Pancreas (tissue), 10 donors: ENCODE data around the gene PGK1. TPM values are rescaled to one million over a fixed set of nuclear protein-coding genes. Genes with fewer than 3 reads are reported as not detected.
"Not testable (repeated sequence)": the region's sequence is repeated elsewhere in the genome, so short reads cannot be mapped to it uniquely, and the experiment has no call there.

Source experiments
- ATAC-seq, 4 donors: fragments of 200-7000 bp; cut with Tn5 transposase; one replicate each; pipeline versions ENCODE4 v1.8.0 to v1.9.1; 2020; ENCODE audit warnings: mild to moderate bottlenecking in 4 of 4, moderate library complexity in 4 of 4
- DNase-seq, 6 donors: peaks; one replicate each; pipeline ENCODE4 v3.0.0-alpha.2; 2020
- FAIRE-seq: peaks from 2 replicates; lab custom pipeline; 2012; peaks lifted over from hg19 to GRCh38; lab: Jason Lieb, UNC
- H3K27ac ChIP-seq, 4 donors: fragments of 200-600 bp; sonication (generic); 1 replicate in 3 of 4; 2 replicates in 1 of 4; pipeline versions ENCODE4 v1.5.0 to v1.8.0; 2020
- H3K27me3 ChIP-seq, 4 donors: fragments of 200-600 bp; one replicate each; pipeline ENCODE4 v1.8.0; 2021
- H3K36me3 ChIP-seq, 3 donors: fragments of 200-600 bp; sonication (generic) in 1 of 3; one replicate each; pipeline versions ENCODE4 v1.5.0 to v1.8.0; 2020 to 2021
- H3K4me1 ChIP-seq, 3 donors: fragments of 200-600 bp; one replicate each; pipeline ENCODE4 v1.8.0; 2021
- H3K4me3 ChIP-seq, 4 donors: fragments of 200-600 bp; sonication (generic) in 2 of 4; one replicate each; pipeline versions ENCODE4 v1.5.0 to v1.8.0; 2020 to 2021
- H3K9me3 ChIP-seq, 4 donors: fragments of 200-600 bp; one replicate each; pipeline ENCODE4 v1.8.0; 2021
- WGBS, 2 donors: extraction: QIAGEN DNeasy Blood & Tissue Kit; methylation state at CpG; one replicate each; pipeline ENCODE4 v1.1.7; 2013; 5-methylcytosine and 5-hydroxymethylcytosine counted together
- intact Hi-C, 3 donors: fragments of 100-400 bp; cut with DNase I; formaldehyde crosslinking; loops; one replicate each; pipeline versions ENCODE4 v1.11.1 to v1.14.2; 2022
- polyA plus RNA-seq, 2 donors: library from polyadenylated mRNA; stranded (reverse); fragments of 200-250 nt; gene quantifications; one replicate each; pipeline ENCODE4 v1.2.3, GENCODE V29; 2013
- total RNA-seq, 6 donors: library from RNA; stranded (reverse); fragmentation: NEBNext Ultra II Directional in 4 of 6; extraction: Animal tissue kit (Norgen Biotek cat#: 25700) in 4 of 6; gene quantifications; one replicate each; pipeline versions ENCODE4 v1.2.1 to v1.2.4, GENCODE V29; 2021 to 2023
- TF ChIP-seq, protein P1 (sequence below), 4 donors: fragments of 200-600 bp; sonication (generic) in 3 of 4; IDR thresholded peaks; one replicate each; pipeline versions ENCODE4 v1.5.0 to v1.8.0; 2021; ENCODE audit warnings: antibody characterized with exemption in 4 of 4
- donor health status: healthy with polysubstance abuse.
- donor health status: DM: no; HTN: no; CAD: no; lungs with moderate emphysema.
- donor health status: DM: no; HTN: no; CAD: no.
- donor health status: control.
- donor health status: control.
- donor health status: Bipolar disorder and iron deficiency.
- donor health status: DM: yes; HTN: yes; CAD: no.
- donor health status: DM: no; HTN: no; CAD: no.
- donor health status: DM: no; HTN: no; CAD: no.
- donor health status: DM: yes; HTN: yes; CAD: no.

Gene PGK1
- total and polyA plus RNA-seq, 8 donors = 27.0 to 120 (median 69.6) TPM

DNA sequence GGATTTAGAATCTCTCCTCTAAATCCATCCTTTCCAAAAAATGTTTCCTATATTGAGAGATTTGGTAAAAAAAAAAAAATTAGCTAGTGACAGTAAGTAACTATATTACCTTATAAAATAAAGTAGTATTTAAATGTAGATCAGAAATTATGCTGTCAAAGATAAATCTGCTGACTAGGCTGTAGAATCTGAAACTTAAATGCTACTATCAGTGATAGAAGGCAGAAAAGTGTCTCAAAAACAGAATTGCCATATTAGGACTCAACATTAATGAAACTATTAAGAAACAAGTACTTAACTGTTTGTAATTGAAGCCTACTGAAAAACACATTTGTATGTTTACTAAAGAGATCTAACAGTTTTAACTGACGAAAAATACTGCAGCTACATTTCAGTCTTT is 27.1 kb downstream of the PGK1 start:
- DNase-seq (no peak), ATAC-seq (no peak), FAIRE-seq (no peak)
- intact Hi-C loops = no loop called here
- H3K27ac ChIP-seq = no peak overlapping the region
- TF ChIP-seq, protein P1, sequence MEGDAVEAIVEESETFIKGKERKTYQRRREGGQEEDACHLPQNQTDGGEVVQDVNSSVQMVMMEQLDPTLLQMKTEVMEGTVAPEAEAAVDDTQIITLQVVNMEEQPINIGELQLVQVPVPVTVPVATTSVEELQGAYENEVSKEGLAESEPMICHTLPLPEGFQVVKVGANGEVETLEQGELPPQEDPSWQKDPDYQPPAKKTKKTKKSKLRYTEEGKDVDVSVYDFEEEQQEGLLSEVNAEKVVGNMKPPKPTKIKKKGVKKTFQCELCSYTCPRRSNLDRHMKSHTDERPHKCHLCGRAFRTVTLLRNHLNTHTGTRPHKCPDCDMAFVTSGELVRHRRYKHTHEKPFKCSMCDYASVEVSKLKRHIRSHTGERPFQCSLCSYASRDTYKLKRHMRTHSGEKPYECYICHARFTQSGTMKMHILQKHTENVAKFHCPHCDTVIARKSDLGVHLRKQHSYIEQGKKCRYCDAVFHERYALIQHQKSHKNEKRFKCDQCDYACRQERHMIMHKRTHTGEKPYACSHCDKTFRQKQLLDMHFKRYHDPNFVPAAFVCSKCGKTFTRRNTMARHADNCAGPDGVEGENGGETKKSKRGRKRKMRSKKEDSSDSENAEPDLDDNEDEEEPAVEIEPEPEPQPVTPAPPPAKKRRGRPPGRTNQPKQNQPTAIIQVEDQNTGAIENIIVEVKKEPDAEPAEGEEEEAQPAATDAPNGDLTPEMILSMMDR (IDR thresholded peaks at IDR 0.05) = no peak
- no peaks in the 10 kb centered on the region for H3K27me3 ChIP-seq
- WGBS, 2 donors = 79 to 81% methylated on average over 1 of the region's 1 CpG
- no peak overlapping the region for H3K4me3 ChIP-seq
- H3K9me3 ChIP-seq = no peaks in the 10 kb centered on the region
- peaks cover 0 to 4% (median 0%) of the 10 kb centered on the region in 3 donors for H3K36me3 ChIP-seq
- no peaks in the 10 kb centered on the region for H3K4me1 ChIP-seq

DNA sequence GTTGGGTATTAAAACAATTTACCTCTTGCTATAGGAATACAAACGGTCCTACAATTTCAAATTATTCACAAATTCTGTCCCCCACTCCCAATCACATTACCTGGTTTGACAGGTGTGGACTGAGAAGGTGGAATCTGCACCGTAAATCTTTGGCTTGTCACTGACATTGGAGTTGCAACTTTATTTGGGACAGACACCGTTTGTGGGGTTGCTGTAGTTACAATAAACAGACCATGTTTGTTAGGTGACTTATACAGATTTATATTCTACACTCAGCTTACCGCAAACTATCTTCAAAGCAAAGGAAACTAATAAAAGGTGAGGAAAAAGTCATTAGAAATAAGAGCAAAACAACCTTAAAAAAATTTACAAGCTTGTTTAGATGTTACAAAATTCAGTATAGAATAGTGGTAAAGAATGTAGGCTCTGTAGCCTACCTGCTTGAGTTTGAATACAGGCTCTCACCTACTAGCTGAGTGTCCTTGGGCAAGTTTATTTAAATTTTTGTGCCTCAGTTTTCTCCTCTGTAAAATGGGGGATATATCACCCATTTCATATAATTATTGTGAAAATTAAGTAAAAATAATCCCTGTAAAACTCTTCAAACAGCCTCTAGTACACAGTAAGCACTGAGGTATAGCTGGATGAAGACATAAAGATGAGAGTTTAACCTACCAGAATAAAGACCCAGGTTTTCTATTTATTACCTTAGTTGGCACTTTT is 29.4 kb downstream of the PGK1 start:
- no peak for ATAC-seq
- Histone ChIP-seq H3K27ac (no peak overlapping the region), H3K27me3 (no peaks in the 10 kb centered on the region), H3K9me3 (no peaks in the 10 kb centered on the region), H3K4me1 (no peaks in the 10 kb centered on the region), H3K36me3 (no peaks in the 10 kb centered on the region), H3K4me3 (no peak overlapping the region)
- no peak for FAIRE-seq
- no peak for DNase-seq
- TF ChIP-seq, protein P1 (IDR thresholded peaks at IDR 0.05) = no peak
- 63 to 73% methylated on average over 4 of the region's 4 CpGs for WGBS, 2 donors
- intact Hi-C loops = no loop called here

DNA sequence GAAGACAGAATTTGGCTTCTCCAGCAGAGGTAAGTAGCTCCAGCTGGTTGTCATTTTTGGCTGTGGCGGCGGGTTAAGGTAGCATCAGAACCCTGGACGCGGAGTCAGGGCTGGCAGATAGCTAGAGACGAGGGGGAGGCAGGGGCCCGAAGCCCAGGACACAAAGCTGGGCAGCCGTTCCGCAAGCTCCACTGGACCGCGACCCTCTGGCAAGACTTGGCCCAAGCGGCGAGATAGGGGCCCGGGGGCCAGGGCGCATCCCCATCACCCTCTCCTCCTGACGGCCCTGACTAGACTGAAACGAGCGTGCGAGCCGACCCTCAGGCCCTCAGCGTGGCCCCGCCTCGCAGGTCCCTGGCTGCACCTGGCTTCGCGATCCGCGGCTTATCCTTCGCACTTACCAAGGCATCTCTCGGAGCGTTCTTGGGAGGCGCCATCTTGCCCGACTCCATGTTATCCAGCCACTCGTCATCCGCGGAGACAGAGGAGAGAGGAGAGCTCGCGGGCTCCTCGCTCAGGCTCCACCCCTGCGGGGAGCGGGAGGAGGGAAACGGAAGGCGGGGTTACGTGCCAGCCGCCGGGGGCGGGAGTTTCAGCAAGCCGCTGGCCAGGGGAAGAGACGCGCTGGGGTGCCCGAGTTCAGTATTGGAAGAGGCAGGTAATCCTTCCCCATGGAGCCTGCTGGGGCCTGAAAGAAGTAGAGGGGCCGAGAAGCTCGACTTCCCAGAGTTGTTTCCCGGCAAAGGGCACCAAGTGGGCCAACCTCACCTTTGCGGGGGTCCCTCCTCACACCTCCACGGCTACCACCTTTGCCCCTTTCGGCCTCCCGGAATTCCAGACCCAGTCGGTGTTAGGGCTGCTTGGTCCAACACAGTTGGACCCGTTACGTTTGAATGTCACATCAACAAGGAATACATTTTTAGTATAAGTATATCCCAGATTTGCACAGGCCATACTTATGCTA is 35.4 kb downstream of the PGK1 start, which contains the start of gene TAF9B:
Gene TAF9B, minus strand, starts transcription at position 491 of the 964 bp plus-strand sequence. Its CDS starts 39 bp downstream, at position 452.
- DNase-seq = peak; percentile 81 to 93 (median 86)
- Histone ChIP-seq H3K27ac (peak within 1 kb of the TSS; percentile 39 to 72 (median 56)), H3K4me1 (no peaks in the 10 kb centered on the region), H3K27me3 (no peaks in the 10 kb centered on the region), H3K36me3 (no peaks in the 10 kb centered on the region), H3K9me3 (no peaks in the 10 kb centered on the region), H3K4me3 (peak within 1 kb of the TSS; percentile 37 to 61 (median 50))
- ATAC-seq = peak; percentile 97 to 99 (median 98)
- WGBS, 2 donors = 1 to 31% methylated on average over 59 of the region's 59 CpGs
- intact Hi-C loops = no loop called here
- FAIRE-seq = peak; percentile 45
- TF ChIP-seq, protein P1 (IDR thresholded peaks at IDR 0.05) = no peak

DNA sequence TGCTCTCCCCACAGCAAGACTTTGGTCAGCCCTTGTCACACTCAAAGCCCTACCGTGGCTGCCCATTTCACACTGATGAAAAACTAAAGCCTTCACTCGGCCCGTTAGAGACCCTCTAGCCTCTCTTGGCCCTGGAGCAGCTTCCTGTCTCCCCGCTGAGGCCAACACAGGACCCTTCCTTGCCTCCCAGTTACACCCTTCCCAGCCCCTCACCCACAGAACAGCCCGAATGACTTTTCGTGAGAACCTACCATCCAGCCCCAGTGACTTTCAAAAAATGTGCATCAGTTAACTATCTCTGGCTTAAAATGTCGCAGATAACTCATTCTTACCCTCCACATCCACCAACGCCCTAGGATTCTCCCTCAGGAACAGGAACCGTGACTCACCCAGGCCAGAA is 36.2 kb downstream of the PGK1 start:
- ATAC-seq = no peak
- Histone ChIP-seq H3K27me3 (no peaks in the 10 kb centered on the region), H3K4me3 (peak overlapping the region in 1 of 4 donors; percentile 56), H3K4me1 (no peaks in the 10 kb centered on the region), H3K27ac (no peak overlapping the region), H3K9me3 (no peaks in the 10 kb centered on the region), H3K36me3 (no peaks in the 10 kb centered on the region)
- no peak for FAIRE-seq
- intact Hi-C loops = no loop called here
- no peak for DNase-seq
- TF ChIP-seq, protein P1 (IDR thresholded peaks at IDR 0.05) = no peak
- 77 to 90% methylated on average over 9 of the region's 9 CpGs for WGBS, 2 donors

DNA sequence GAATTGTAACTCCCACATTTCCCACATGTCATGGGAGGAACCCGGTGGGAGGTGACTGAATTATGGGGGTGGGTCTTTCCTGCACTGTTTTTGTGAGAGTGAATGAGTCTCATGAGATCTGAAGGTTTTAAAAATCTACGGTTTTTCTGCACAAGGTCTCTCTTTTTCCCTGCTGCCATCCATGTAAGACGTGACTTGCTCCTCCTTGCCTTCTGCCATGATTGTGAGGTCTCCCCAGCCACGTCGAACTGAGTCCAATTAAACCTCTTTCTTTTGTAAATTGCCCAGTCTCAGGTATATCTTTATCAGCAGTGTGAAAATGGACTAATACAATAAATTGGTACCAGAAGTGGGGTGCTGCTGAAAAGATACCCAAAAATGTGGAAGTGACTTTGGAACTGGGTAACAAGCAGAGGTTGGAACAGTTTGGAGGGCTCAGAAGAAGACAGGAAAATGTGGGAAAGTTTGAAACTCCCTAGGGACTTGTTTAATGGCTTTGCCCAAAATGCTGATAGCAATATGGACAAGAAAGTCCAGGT is 43.0 kb downstream of the PGK1 start:
- 81 to 85% methylated on average over 5 of the region's 5 CpGs for WGBS, 2 donors
- intact Hi-C loops = not testable (repeated sequence)

DNA sequence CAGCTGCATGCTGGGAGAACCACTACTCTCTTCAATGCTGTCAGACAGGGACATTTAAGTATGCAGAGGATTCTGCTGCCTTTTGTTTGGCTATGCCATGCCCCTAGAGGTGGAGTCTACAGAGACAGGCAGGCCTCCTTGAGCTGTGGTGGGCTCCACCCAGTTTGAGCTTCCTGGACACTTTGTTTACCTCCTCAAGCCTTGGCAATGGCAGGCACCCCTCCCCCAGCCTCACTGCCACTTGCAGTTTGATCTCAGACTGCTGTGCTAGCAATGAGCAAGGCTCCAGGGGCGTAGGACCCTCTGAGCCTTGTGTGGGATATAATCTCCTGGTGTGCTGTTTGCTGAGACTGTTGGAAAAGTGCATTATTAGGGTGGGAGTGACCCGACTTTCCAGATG is 53.3 kb downstream of the PGK1 start:
- ATAC-seq, H3K27ac ChIP-seq, H3K4me1 ChIP-seq, FAIRE-seq, DNase-seq, intact Hi-C loops, H3K36me3 ChIP-seq, H3K4me3 ChIP-seq, H3K27me3 ChIP-seq, H3K9me3 ChIP-seq: not testable (repeated sequence)
- WGBS, 2 donors = 57 to 64% methylated on average over 2 of the region's 2 CpGs

More for the DNA sequence above, 43.0 kb downstream of the PGK1 start:
- not testable (repeated sequence) for H3K4me3 ChIP-seq, H3K27ac ChIP-seq, FAIRE-seq, ATAC-seq, H3K27me3 ChIP-seq, DNase-seq, H3K36me3 ChIP-seq, H3K9me3 ChIP-seq, H3K4me1 ChIP-seq

DNA sequence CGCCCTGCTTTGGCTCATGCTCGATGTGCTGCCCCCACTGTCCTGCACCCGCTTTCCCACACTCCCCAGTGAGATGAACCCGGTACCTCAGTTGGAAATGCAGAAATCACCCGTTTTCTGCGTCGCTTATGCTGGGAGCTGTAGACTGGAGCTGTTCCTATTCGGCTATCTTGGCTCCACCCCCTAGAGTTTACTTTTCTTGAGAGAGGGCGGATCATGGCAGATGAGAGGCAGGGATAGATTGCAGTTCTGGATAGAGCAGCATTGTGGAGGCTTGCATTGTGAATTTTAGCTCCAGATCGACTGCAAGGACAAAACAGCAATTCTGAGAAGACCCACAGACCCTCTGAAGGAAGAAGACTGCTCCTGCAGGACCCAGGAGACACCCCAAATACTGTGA is 53.8 kb downstream of the PGK1 start:
- intact Hi-C loops, H3K4me1 ChIP-seq, H3K27me3 ChIP-seq, H3K4me3 ChIP-seq, H3K36me3 ChIP-seq, ATAC-seq, FAIRE-seq, H3K9me3 ChIP-seq, DNase-seq, H3K27ac ChIP-seq: not testable (repeated sequence)
- WGBS, 2 donors = 59 to 70% methylated on average over 10 of the region's 10 CpGs
